ENCODE measurements around the gene RNASE2.
A peak's percentile ranks its signal among the peaks of the same experiment; 100 is the strongest.
"Not testable (repeated sequence)": the region's sequence is repeated elsewhere in the genome, so short reads cannot be mapped to it uniquely, and the experiment has no call there.

RNASE2 gene

GRCh38 chr14:20954736-20955537 lies at the start of gene RNASE2:
TSS of gene RNASE2 (plus strand) at chr14:20955487. CDS start at chr14:20955772, 285 bp downstream.
- DNase-seq (ENCODE audit: low read depth in 2 of 2) = not testable (repeated sequence)

- no peak for DNase-seq (ENCODE audit: low read depth in 2 of 2)
Measured at GRCh38 chr14:20905676-20906075, 49.6 kb upstream of the RNASE2 start.

GRCh38 chr14:20907214-20907613 lies 48.1 kb upstream of the RNASE2 start:
- DNase-seq (ENCODE audit: low read depth in 2 of 2) = no peak

GRCh38 chr14:20910822-20911221 lies 44.5 kb upstream of the RNASE2 start:
- not testable (repeated sequence) for DNase-seq (ENCODE audit: low read depth in 2 of 2)

- not testable (repeated sequence) for DNase-seq (ENCODE audit: low read depth in 2 of 2)
Measured at GRCh38 chr14:20919038-20919756, 36.1 kb upstream of the RNASE2 start.

GRCh38 chr14:20923766-20924297 lies 31.5 kb upstream of the RNASE2 start:
- not testable (repeated sequence) for DNase-seq (ENCODE audit: low read depth in 2 of 2)

GRCh38 chr14:20934148-20934762 lies 21.0 kb upstream of the RNASE2 start:
- no peak for DNase-seq (ENCODE audit: low read depth in 2 of 2)

- no peak for DNase-seq (ENCODE audit: low read depth in 2 of 2)
Measured at GRCh38 chr14:20935303-20935984, 19.8 kb upstream of the RNASE2 start.

- DNase-seq (ENCODE audit: low read depth in 2 of 2) = not testable (repeated sequence)
Measured at GRCh38 chr14:20945146-20945545, 10.1 kb upstream of the RNASE2 start.

- DNase-seq (ENCODE audit: low read depth in 2 of 2) = not testable (repeated sequence)
Measured at GRCh38 chr14:20946707-20947106, 8.6 kb upstream of the RNASE2 start.

- DNase-seq (ENCODE audit: low read depth in 2 of 2) = not testable (repeated sequence)
Measured at GRCh38 chr14:20955538-20955873, 219 bp downstream of the RNASE2 start.

GRCh38 chr14:20956376-20956976 lies 1.2 kb downstream of the RNASE2 start:
- no peak for DNase-seq (ENCODE audit: low read depth in 2 of 2)

GRCh38 chr14:20958946-20959345 lies 3.7 kb downstream of the RNASE2 start:
- DNase-seq (ENCODE audit: low read depth in 2 of 2) = not testable (repeated sequence)

- DNase-seq (ENCODE audit: low read depth in 2 of 2) = no peak
Measured at GRCh38 chr14:20969336-20969735, 14.0 kb downstream of the RNASE2 start.

GRCh38 chr14:20970647-20970982 lies 15.3 kb downstream of the RNASE2 start:
- no peak for DNase-seq (ENCODE audit: low read depth in 2 of 2)

- DNase-seq (ENCODE audit: low read depth in 2 of 2) = peak; percentile 36 to 63
Measured at GRCh38 chr14:20970983-20971704, 15.9 kb downstream of the RNASE2 start.

GRCh38 chr14:20971705-20972021 lies 16.4 kb downstream of the RNASE2 start:
- DNase-seq (ENCODE audit: low read depth in 2 of 2) = no peak

- DNase-seq (ENCODE audit: low read depth in 2 of 2) = no peak
Measured at GRCh38 chr14:20973501-20973900, 18.2 kb downstream of the RNASE2 start.

- DNase-seq (ENCODE audit: low read depth in 2 of 2) = no peak
Measured at GRCh38 chr14:20976291-20976690, 21.0 kb downstream of the RNASE2 start.

- no peak for DNase-seq (ENCODE audit: low read depth in 2 of 2)
Measured at GRCh38 chr14:20978687-20979086, 23.4 kb downstream of the RNASE2 start.

- no peak for DNase-seq (ENCODE audit: low read depth in 2 of 2)
Measured at GRCh38 chr14:20980906-20981305, 25.6 kb downstream of the RNASE2 start.

Data from stimulated activated CD8-positive, alpha-beta memory T cell treated with anti-CD3 and anti-CD28 coated beads, Interleukin-7, amount 100 ng/mL, for 4 hours (primary cell).